ENCODE results near the gene SLIT1.

Gene SLIT1

DNA sequence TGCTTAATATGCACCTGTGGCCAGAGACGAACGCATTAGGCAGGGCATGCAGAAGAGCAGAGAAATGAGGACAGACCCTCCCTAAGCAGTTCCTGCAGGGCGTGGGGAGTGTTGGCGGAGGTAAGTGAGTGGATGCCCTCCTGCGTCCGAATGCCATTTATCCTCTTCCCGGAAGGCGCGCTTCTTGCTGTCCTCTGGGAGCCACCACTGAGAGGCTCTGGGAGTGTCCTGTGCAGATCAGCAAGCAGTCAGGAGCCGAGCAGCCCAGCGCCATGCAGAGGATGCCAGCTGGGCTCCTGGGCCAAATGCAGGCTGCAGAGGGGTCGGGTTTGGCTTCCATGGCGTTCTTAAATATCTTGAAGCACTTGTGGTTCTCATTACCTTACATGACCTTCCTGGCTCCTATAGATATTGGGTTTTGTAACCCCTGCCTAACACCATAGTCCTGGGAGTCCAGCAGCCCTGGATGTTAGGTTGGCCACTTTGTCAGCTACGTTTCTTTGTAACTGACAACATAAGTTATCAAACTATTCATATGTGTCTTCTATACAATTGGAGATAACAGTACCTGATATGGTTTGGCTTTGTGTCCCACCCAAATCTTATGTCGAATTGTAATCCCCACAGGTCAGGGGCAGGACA is 30.0 kb upstream of the SLIT1 start:
- no peak overlapping the region for H2BK15ac ChIP-seq (ENCODE audit: low read length)
- H3K4me1 ChIP-seq (ENCODE audit: control insufficient read depth in 2 of 2, insufficient read depth in 1 of 2, low read depth in 1 of 2, low read length in 2 of 2) = no peaks in the 10 kb centered on the region
- H3K23ac ChIP-seq (ENCODE audit: low read depth, low read length, poor library complexity) = no peak overlapping the region
- DNase-seq (ENCODE audit: low spot score) = no peak
- no peaks in the 10 kb centered on the region for H3K36me3 ChIP-seq (replicated peaks in 1 of 2; ENCODE audit: control insufficient read depth in 2 of 2, insufficient read depth in 2 of 2, low read length in 2 of 2)
- peak overlapping the region; percentile 25 for H3K18ac ChIP-seq (ENCODE audit: low read length)
- H3K9ac ChIP-seq (ENCODE audit: low read depth, low read length, poor library complexity) = peak overlapping the region; percentile 54
- H3K79me1 ChIP-seq (ENCODE audit: low read depth, low read length) = no peaks in the 10 kb centered on the region
- no peak overlapping the region for H3K4me2 ChIP-seq (ENCODE audit: insufficient read depth, low read length, poor library complexity, severe bottlenecking)
- no peak overlapping the region for H3K27ac ChIP-seq (replicated peaks; ENCODE audit: low read length)
- no peak overlapping the region for H2BK5ac ChIP-seq (ENCODE audit: low read length)
- H2AFZ ChIP-seq (ENCODE audit: low read length) = no peak overlapping the region
- H3K27me3 ChIP-seq (ENCODE audit: control insufficient read depth in 3 of 3, insufficient read depth in 3 of 3, low read depth in 1 of 3, low read length in 3 of 3) = no peaks in the 10 kb centered on the region
- H3K4ac ChIP-seq (ENCODE audit: low read length) = no peak overlapping the region
- H2BK120ac ChIP-seq (ENCODE audit: low read depth, low read length) = no peak overlapping the region
- H3K9me3 ChIP-seq (replicated peaks in 1 of 2; ENCODE audit: control insufficient read depth in 2 of 2, insufficient read depth in 1 of 2, low read depth in 1 of 2, low read length in 2 of 2) = no peaks in the 10 kb centered on the region
- no CpG with 5 or more reads among the region's 15 CpGs for WGBS, 2 donors (ENCODE audit: extremely low coverage in 2 of 2, insufficient read length in 2 of 2, insufficient replicate concordance in 1 of 2)
- H2AK5ac ChIP-seq (ENCODE audit: low read depth, low read length) = no peak overlapping the region
- H2BK12ac ChIP-seq (ENCODE audit: low read length) = no peak overlapping the region
- no peak overlapping the region for H3K4me3 ChIP-seq (ENCODE audit: low read length in 2 of 2)
- H4K91ac ChIP-seq (ENCODE audit: low read depth, low read length, poor library complexity) = no peak overlapping the region
- H3K14ac ChIP-seq (ENCODE audit: low read length) = no peak overlapping the region
- H4K8ac ChIP-seq (ENCODE audit: low read depth, low read length) = no peak overlapping the region

DNA sequence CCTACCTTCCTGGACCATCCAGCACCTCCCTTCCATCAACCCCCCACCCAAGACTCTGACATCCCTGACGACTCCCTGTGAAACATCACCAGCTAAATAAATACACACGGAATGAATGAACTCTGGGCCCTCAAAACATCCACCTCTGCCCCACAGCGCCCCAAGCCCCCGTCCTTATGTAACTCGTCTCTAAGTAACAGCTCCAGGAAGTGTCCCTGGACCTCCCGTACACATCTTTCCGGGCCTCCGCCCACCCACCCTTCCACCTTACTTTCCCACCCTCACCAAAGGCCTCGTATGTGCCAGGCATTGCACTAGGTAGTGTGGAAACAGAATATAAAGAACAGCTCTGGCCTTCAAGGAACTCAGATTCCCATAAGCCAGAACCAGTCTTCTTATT is 27.7 kb upstream of the SLIT1 start:
- Histone ChIP-seq H3K4ac (ENCODE audit: low read length) (no peak overlapping the region), H3K36me3 (replicated peaks in 1 of 2; ENCODE audit: control insufficient read depth in 2 of 2, insufficient read depth in 2 of 2, low read length in 2 of 2) (no peaks in the 10 kb centered on the region), H3K9ac (ENCODE audit: low read depth, low read length, poor library complexity) (no peak overlapping the region), H2AK5ac (ENCODE audit: low read depth, low read length) (no peak overlapping the region), H2BK15ac (ENCODE audit: low read length) (no peak overlapping the region), H3K27ac (replicated peaks; ENCODE audit: low read length) (no peak overlapping the region), H2BK120ac (ENCODE audit: low read depth, low read length) (no peak overlapping the region), H4K8ac (ENCODE audit: low read depth, low read length) (no peak overlapping the region), H3K4me3 (ENCODE audit: low read length in 2 of 2) (no peak overlapping the region), H2BK12ac (ENCODE audit: low read length) (no peak overlapping the region), H3K9me3 (replicated peaks in 1 of 2; ENCODE audit: control insufficient read depth in 2 of 2, insufficient read depth in 1 of 2, low read depth in 1 of 2, low read length in 2 of 2) (no peaks in the 10 kb centered on the region), H3K14ac (ENCODE audit: low read length) (no peak overlapping the region), H3K27me3 (ENCODE audit: control insufficient read depth in 3 of 3, insufficient read depth in 3 of 3, low read depth in 1 of 3, low read length in 3 of 3) (no peaks in the 10 kb centered on the region), H3K79me1 (ENCODE audit: low read depth, low read length) (no peaks in the 10 kb centered on the region), H3K4me2 (ENCODE audit: insufficient read depth, low read length, poor library complexity, severe bottlenecking) (no peak overlapping the region), H2AFZ (ENCODE audit: low read length) (no peak overlapping the region), H4K91ac (ENCODE audit: low read depth, low read length, poor library complexity) (no peak overlapping the region), H3K4me1 (ENCODE audit: control insufficient read depth in 2 of 2, insufficient read depth in 1 of 2, low read depth in 1 of 2, low read length in 2 of 2) (no peaks in the 10 kb centered on the region), H2BK5ac (ENCODE audit: low read length) (no peak overlapping the region), H3K23ac (ENCODE audit: low read depth, low read length, poor library complexity) (no peak overlapping the region), H3K18ac (ENCODE audit: low read length) (no peak overlapping the region)
- WGBS, 2 donors (ENCODE audit: extremely low coverage in 2 of 2, insufficient read length in 2 of 2, insufficient replicate concordance in 1 of 2) = no CpG with 5 or more reads among the region's 9 CpGs
- no peak for DNase-seq (ENCODE audit: low spot score)

DNA sequence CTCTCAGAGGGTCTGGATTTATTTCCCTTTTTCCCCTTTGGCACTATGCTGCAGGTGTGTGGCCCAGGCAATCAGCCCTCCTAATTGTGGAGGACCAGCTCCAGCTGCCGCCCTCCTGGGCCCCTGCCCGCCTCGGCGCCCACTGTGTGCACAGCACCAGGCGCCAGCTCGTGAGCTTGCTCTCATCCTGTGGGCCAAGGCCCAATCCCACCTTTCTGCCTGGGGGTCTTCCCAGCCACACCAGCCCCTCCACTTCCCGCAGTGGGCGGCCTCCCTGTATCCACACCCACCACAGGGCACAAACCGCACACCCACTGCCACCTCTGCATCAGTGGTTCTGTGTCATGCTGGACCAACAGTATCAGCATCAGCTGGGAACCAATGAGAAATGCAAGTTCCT is 25.5 kb upstream of the SLIT1 start:
- DNase-seq (ENCODE audit: low spot score) = no peak

DNA sequence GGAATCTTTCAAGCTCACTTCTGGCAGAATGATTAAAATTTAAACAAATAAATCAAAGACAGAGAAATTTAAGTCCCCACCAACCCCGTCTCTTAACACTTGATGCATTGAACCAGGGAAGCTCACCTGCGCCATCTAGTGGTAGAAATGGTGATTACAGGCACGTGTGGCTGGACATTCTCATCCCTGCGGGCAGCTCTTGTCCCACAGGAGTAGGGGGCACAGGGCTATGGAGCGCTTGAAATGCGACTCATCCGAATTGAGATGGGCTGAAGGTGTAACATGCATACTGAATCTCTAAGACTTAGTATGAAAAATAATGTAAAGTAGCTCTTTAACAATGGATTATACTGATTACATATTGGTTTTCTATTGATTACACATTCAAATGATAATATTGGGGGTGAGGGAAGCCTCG is 24.8 kb upstream of the SLIT1 start:
- no peak overlapping the region for H3K9ac ChIP-seq (ENCODE audit: low read depth, low read length, poor library complexity)
- no peak overlapping the region for H3K4me3 ChIP-seq (ENCODE audit: low read length in 2 of 2)

More for the DNA sequence above, 25.5 kb upstream of the SLIT1 start:
- no peak overlapping the region for H3K23ac ChIP-seq (ENCODE audit: low read depth, low read length, poor library complexity)
- H3K79me1 ChIP-seq (ENCODE audit: low read depth, low read length) = no peaks in the 10 kb centered on the region
- no peak overlapping the region for H2BK12ac ChIP-seq (ENCODE audit: low read length)
- H3K4me2 ChIP-seq (ENCODE audit: insufficient read depth, low read length, poor library complexity, severe bottlenecking) = no peak overlapping the region
- H2BK120ac ChIP-seq (ENCODE audit: low read depth, low read length) = no peak overlapping the region
- no peaks in the 10 kb centered on the region for H3K9me3 ChIP-seq (replicated peaks in 1 of 2; ENCODE audit: control insufficient read depth in 2 of 2, insufficient read depth in 1 of 2, low read depth in 1 of 2, low read length in 2 of 2)
- no peak overlapping the region for H2BK15ac ChIP-seq (ENCODE audit: low read length)
- H3K4me1 ChIP-seq (ENCODE audit: control insufficient read depth in 2 of 2, insufficient read depth in 1 of 2, low read depth in 1 of 2, low read length in 2 of 2) = peaks cover 0 to 2% of the 10 kb centered on the region in 2 donors
- H2BK5ac ChIP-seq (ENCODE audit: low read length) = no peak overlapping the region
- no peak overlapping the region for H3K9ac ChIP-seq (ENCODE audit: low read depth, low read length, poor library complexity)
- no peak overlapping the region for H3K4me3 ChIP-seq (ENCODE audit: low read length in 2 of 2)
- no peak overlapping the region for H4K8ac ChIP-seq (ENCODE audit: low read depth, low read length)
- no CpG with 5 or more reads among the region's 9 CpGs for WGBS, 2 donors (ENCODE audit: extremely low coverage in 2 of 2, insufficient read length in 2 of 2, insufficient replicate concordance in 1 of 2)
- no peak overlapping the region for H3K14ac ChIP-seq (ENCODE audit: low read length)
- H3K36me3 ChIP-seq (replicated peaks in 1 of 2; ENCODE audit: control insufficient read depth in 2 of 2, insufficient read depth in 2 of 2, low read length in 2 of 2) = no peaks in the 10 kb centered on the region
- H4K91ac ChIP-seq (ENCODE audit: low read depth, low read length, poor library complexity) = no peak overlapping the region
- H2AFZ ChIP-seq (ENCODE audit: low read length) = no peak overlapping the region
- H3K27me3 ChIP-seq (ENCODE audit: control insufficient read depth in 3 of 3, insufficient read depth in 3 of 3, low read depth in 1 of 3, low read length in 3 of 3) = no peaks in the 10 kb centered on the region
- H3K18ac ChIP-seq (ENCODE audit: low read length) = peak overlapping the region; percentile 13
- H2AK5ac ChIP-seq (ENCODE audit: low read depth, low read length) = no peak overlapping the region
- no peak overlapping the region for H3K4ac ChIP-seq (ENCODE audit: low read length)
- no peak overlapping the region for H3K27ac ChIP-seq (replicated peaks; ENCODE audit: low read length)

More for the DNA sequence above, 24.8 kb upstream of the SLIT1 start:
- Histone ChIP-seq H2BK15ac (ENCODE audit: low read length) (no peak overlapping the region), H4K8ac (ENCODE audit: low read depth, low read length) (no peak overlapping the region), H3K27me3 (ENCODE audit: control insufficient read depth in 3 of 3, insufficient read depth in 3 of 3, low read depth in 1 of 3, low read length in 3 of 3) (peaks cover 0 to 2% (median 0%) of the 10 kb centered on the region in 3 experiments), H4K91ac (ENCODE audit: low read depth, low read length, poor library complexity) (no peak overlapping the region), H3K4me2 (ENCODE audit: insufficient read depth, low read length, poor library complexity, severe bottlenecking) (no peak overlapping the region), H3K27ac (replicated peaks; ENCODE audit: low read length) (no peak overlapping the region), H3K4ac (ENCODE audit: low read length) (no peak overlapping the region), H2BK12ac (ENCODE audit: low read length) (no peak overlapping the region), H3K79me1 (ENCODE audit: low read depth, low read length) (no peaks in the 10 kb centered on the region), H3K14ac (ENCODE audit: low read length) (no peak overlapping the region), H3K36me3 (replicated peaks in 1 of 2; ENCODE audit: control insufficient read depth in 2 of 2, insufficient read depth in 2 of 2, low read length in 2 of 2) (no peaks in the 10 kb centered on the region), H2AFZ (ENCODE audit: low read length) (no peak overlapping the region), H3K23ac (ENCODE audit: low read depth, low read length, poor library complexity) (no peak overlapping the region), H3K4me1 (ENCODE audit: control insufficient read depth in 2 of 2, insufficient read depth in 1 of 2, low read depth in 1 of 2, low read length in 2 of 2) (peaks cover 0 to 2% of the 10 kb centered on the region in 2 donors), H3K18ac (ENCODE audit: low read length) (no peak overlapping the region), H2AK5ac (ENCODE audit: low read depth, low read length) (no peak overlapping the region), H3K9me3 (replicated peaks in 1 of 2; ENCODE audit: control insufficient read depth in 2 of 2, insufficient read depth in 1 of 2, low read depth in 1 of 2, low read length in 2 of 2) (no peaks in the 10 kb centered on the region), H2BK5ac (ENCODE audit: low read length) (no peak overlapping the region), H2BK120ac (ENCODE audit: low read depth, low read length) (no peak overlapping the region)
- peak; percentile 86 for DNase-seq (ENCODE audit: low spot score)
- WGBS, 2 donors (ENCODE audit: extremely low coverage in 2 of 2, insufficient read length in 2 of 2, insufficient replicate concordance in 1 of 2) = no CpG with 5 or more reads among the region's 8 CpGs
